IMR-90 (cell line): ENCODE results near the gene FHL5. TPM values are rescaled to one million over a fixed set of nuclear protein-coding genes. Genes with fewer than 3 reads are reported as not detected.

Source experiments
- ATAC-seq: fragments of 200-7000 bp; cut with Tn5 transposase; 2 replicates; pipeline ENCODE4 v1.9.1; 2020; ENCODE audit warnings: low read depth, mild to moderate bottlenecking, moderate library complexity
- BruUV-seq: library from RNA; stranded (reverse); fragments of 400-500 nt; replicated peaks from 2 replicates; lab custom pipeline; 2021; lab: Mats Ljungman, UMichigan
- CTCF ChIA-PET: fragments of 300-600 bp; formaldehyde crosslinking; extraction: SDS; loops from one replicate; lab custom pipeline; 2021; ENCODE audit warnings: antibody characterized with exemption; lab: Yijun Ruan, JAX
- POLR2A ChIA-PET: fragments of 300-600 bp; sonication (Branson Sonifier 250); formaldehyde crosslinking; loops from one replicate; lab custom pipeline; 2022; ENCODE audit warnings: antibody characterized with exemption; ENCODE audit not compliant: unreplicated experiment; lab: Charles Lee
- DNase-seq: peaks from one replicate; pipeline ENCODE4 v3.0.0; 2013
- H2AFZ ChIP-seq: replicated peaks from 2 replicates; pipeline ENCODE3; 2013; ENCODE audit warnings: low read length, mild to moderate bottlenecking; ENCODE audit not compliant: poor library complexity
- H2AK5ac ChIP-seq: 2 replicates; pipeline ENCODE4 v1.6.1; 2013; ENCODE audit warnings: low read depth, low read length, inconsistent platforms
- H2AK9ac ChIP-seq: replicated peaks from 2 replicates; pipeline ENCODE3; 2013; ENCODE audit warnings: mild to moderate bottlenecking, low read depth, low read length, moderate library complexity; ENCODE audit not compliant: poor library complexity
- H2BK120ac ChIP-seq: 2 replicates; pipeline ENCODE4 v1.6.1; 2013; ENCODE audit warnings: low read depth, low read length, inconsistent platforms
- H2BK15ac ChIP-seq: 3 replicates; pipeline ENCODE4 v1.6.1; 2013; ENCODE audit warnings: low read depth, low read length, inconsistent platforms
- H2BK20ac ChIP-seq: 2 replicates; pipeline ENCODE4 v1.6.1; 2013; ENCODE audit warnings: low read depth, mild to moderate bottlenecking, inconsistent platforms, low read length, moderate library complexity
- H2BK5ac ChIP-seq: 2 replicates; pipeline ENCODE4 v1.6.1; 2013; ENCODE audit warnings: mild to moderate bottlenecking, low read depth, low read length, inconsistent platforms; ENCODE audit not compliant: poor library complexity, severe bottlenecking
- H3K14ac ChIP-seq: replicated peaks from 2 replicates; pipeline ENCODE4 v1.6.1; 2013; ENCODE audit warnings: low read depth, low read length, inconsistent platforms
- H3K18ac ChIP-seq: 2 replicates; pipeline ENCODE4 v1.6.1; 2013; ENCODE audit warnings: low read depth, low read length, control low read depth
- H3K23ac ChIP-seq: 2 replicates; pipeline ENCODE4 v1.6.1; 2013; ENCODE audit warnings: low read depth, low read length, inconsistent platforms
- H3K27ac ChIP-seq: 2 replicates; pipeline ENCODE4 v1.5.1; 2013; ENCODE audit warnings: mild to moderate bottlenecking, control low read depth, low read length; ENCODE audit not compliant: insufficient read depth
- H3K27me3 ChIP-seq: 2 replicates; pipeline ENCODE4 v1.6.1; 2013; ENCODE audit warnings: low read length; ENCODE audit not compliant: control insufficient read depth, insufficient read depth
- H3K36me3 ChIP-seq: 2 replicates; pipeline ENCODE4 v1.6.1; 2013; ENCODE audit warnings: low read length, mixed read lengths; ENCODE audit not compliant: control insufficient read depth, insufficient read depth
- H3K4ac ChIP-seq: 2 replicates; pipeline ENCODE4 v1.6.1; 2013; ENCODE audit warnings: low read depth, low read length, inconsistent platforms
- H3K4me1 ChIP-seq: 2 replicates; pipeline ENCODE4 v1.6.1; 2013; ENCODE audit warnings: low read length, mixed read lengths; ENCODE audit not compliant: control insufficient read depth, insufficient read depth
- H3K4me2 ChIP-seq: 2 replicates; pipeline ENCODE4 v1.6.1; 2013; ENCODE audit warnings: low read depth, mild to moderate bottlenecking, control low read depth, low read length, moderate library complexity
- H3K4me3 ChIP-seq: 2 replicates; pipeline ENCODE4 v1.5.1; 2013; ENCODE audit warnings: low read depth, mild to moderate bottlenecking, control low read depth, low read length, moderate library complexity; ENCODE audit not compliant: insufficient read depth
- H3K56ac ChIP-seq: 2 replicates; pipeline ENCODE4 v1.6.1; 2013; ENCODE audit warnings: low read length, inconsistent platforms; ENCODE audit not compliant: insufficient read depth; ENCODE audit errors: extremely low read depth
- H3K79me1 ChIP-seq, 2 experiments: 2 replicates each; pipeline ENCODE4 v1.6.1; 2013; ENCODE audit warnings: low read length in 2 of 2, inconsistent platforms in 1 of 2, low read depth in 1 of 2
- H3K9ac ChIP-seq: 2 replicates; pipeline ENCODE4 v1.6.1; 2013; ENCODE audit warnings: low read depth, low read length, control low read depth
- H3K9me1 ChIP-seq: 2 replicates; pipeline ENCODE4 v1.6.1; 2013; ENCODE audit warnings: low read length, inconsistent platforms; ENCODE audit not compliant: insufficient read depth
- H3K9me3 ChIP-seq: 2 replicates; pipeline ENCODE4 v1.6.1; 2013; ENCODE audit warnings: low read length; ENCODE audit not compliant: control insufficient read depth, insufficient read depth
- H4K20me1 ChIP-seq: 2 replicates; pipeline ENCODE4 v1.6.1; 2013; ENCODE audit warnings: low read length, inconsistent platforms; ENCODE audit not compliant: insufficient read depth
- H4K5ac ChIP-seq: 2 replicates; pipeline ENCODE4 v1.6.1; 2013; ENCODE audit warnings: mild to moderate bottlenecking, low read depth, low read length, control low read depth
- H4K8ac ChIP-seq, 2 experiments: 2 replicates each; pipeline ENCODE4 v1.6.1; 2013; ENCODE audit warnings: low read depth in 2 of 2, low read length in 2 of 2, control low read depth in 1 of 2, inconsistent platforms in 1 of 2
- H4K91ac ChIP-seq: 2 replicates; pipeline ENCODE4 v1.6.1; 2013; ENCODE audit warnings: low read depth, low read length, inconsistent platforms; ENCODE audit not compliant: insufficient read depth
- BHLHE40 ChIP-seq: fragments of 150-350 bp; IDR thresholded peaks from 2 replicates; pipeline ENCODE4 v1.6.1; 2016; ENCODE audit warnings: mild to moderate bottlenecking, low read depth, low read length
- CEBPB ChIP-seq: IDR thresholded peaks from 2 replicates; pipeline ENCODE4 v1.6.1; 2012; ENCODE audit warnings: low read depth, low read length, improper control_type of control experiment
- CHD1 ChIP-seq: IDR thresholded peaks from 2 replicates; pipeline ENCODE4 v1.6.1; 2012; ENCODE audit warnings: low read depth, low read length, improper control_type of control experiment
- CTCF ChIP-seq: conservative IDR thresholded peaks from 2 replicates; pipeline ENCODE4 v1.5.1; 2012; ENCODE audit warnings: mild to moderate bottlenecking, low read depth, low read length, improper control_type of control experiment
- ELK1 ChIP-seq: fragments of 150-350 bp; IDR thresholded peaks from 2 replicates; pipeline ENCODE4 v1.6.1; 2016; ENCODE audit warnings: low read depth, mild to moderate bottlenecking, low read length, moderate library complexity, borderline replicate concordance
- FOS ChIP-seq: fragments of 150-350 bp; IDR thresholded peaks from 2 replicates; pipeline ENCODE4 v1.6.1; 2016; ENCODE audit warnings: low read depth, low read length
- MAFK ChIP-seq: IDR thresholded peaks from 2 replicates; pipeline ENCODE4 v1.6.1; 2012; ENCODE audit warnings: low read depth, low read length, improper control_type of control experiment
- MAZ ChIP-seq: IDR thresholded peaks from 2 replicates; pipeline ENCODE4 v1.6.1; 2012; ENCODE audit warnings: low read depth, mild to moderate bottlenecking, low read length, improper control_type of control experiment, moderate library complexity, borderline replicate concordance
- MXI1 ChIP-seq: IDR thresholded peaks from 2 replicates; pipeline ENCODE4 v1.6.1; 2012; ENCODE audit warnings: low read depth, mild to moderate bottlenecking, low read length, moderate library complexity, borderline replicate concordance
- NFE2L2 ChIP-seq: fragments of 150-350 bp; IDR thresholded peaks from 2 replicates; pipeline ENCODE4 v1.6.1; 2016; ENCODE audit warnings: low read depth, mild to moderate bottlenecking, low read length
- POLR2A ChIP-seq: IDR thresholded peaks from 2 replicates; pipeline ENCODE4 v1.6.1; 2012; ENCODE audit warnings: mild to moderate bottlenecking, low read depth, low read length
- RAD21 ChIP-seq: IDR thresholded peaks from 2 replicates; pipeline ENCODE4 v1.6.1; 2012; ENCODE audit warnings: low read length, improper control_type of control experiment
- RCOR1 ChIP-seq: IDR thresholded peaks from 2 replicates; pipeline ENCODE4 v1.6.1; 2012; ENCODE audit warnings: mild to moderate bottlenecking, low read length, improper control_type of control experiment; ENCODE audit not compliant: insufficient replicate concordance
- RFX5 ChIP-seq: IDR thresholded peaks from 2 replicates; pipeline ENCODE4 v1.8.0; 2012; ENCODE audit warnings: low read depth, mild to moderate bottlenecking, low read length, moderate library complexity
- SMC3 ChIP-seq: fragments of 150-350 bp; IDR thresholded peaks from 2 replicates; pipeline ENCODE4 v1.6.1; 2016; ENCODE audit warnings: low read depth, mild to moderate bottlenecking, antibody characterized with exemption, low read length, moderate library complexity
- USF2 ChIP-seq: fragments of 150-350 bp; IDR thresholded peaks from 2 replicates; pipeline ENCODE4 v1.6.1; 2017; ENCODE audit warnings: mild to moderate bottlenecking, antibody characterized with exemption, low read length, low read depth
- WGBS, 2 experiments: methylation state at CpG; one replicate each; pipeline versions ENCODE4 v1.1.5 to v1.1.7; 2013; ENCODE audit warnings: missing lambda C conversion rate in 2 of 2; ENCODE audit not compliant: insufficient read length in 1 of 2; ENCODE audit errors: extremely low coverage in 2 of 2; 5-methylcytosine and 5-hydroxymethylcytosine counted together
- dilution Hi-C: fragments of 300-500 bp; cut with HindIII; formaldehyde crosslinking; loops from one replicate; pipeline ENCODE4 v1.14.3; 2018; ENCODE audit warnings: low sequenced_read_pairs; ENCODE audit not compliant: unreplicated experiment
- in situ Hi-C: fragments of 300-500 bp; cut with MboI; formaldehyde crosslinking; loops from 3 replicates; pipeline ENCODE4 v1.14.3; 2019; ENCODE audit warnings: low sequenced_read_pairs, inconsistent platforms, mixed read lengths
- intact Hi-C: fragments of 100-400 bp; cut with micrococcal nuclease; formaldehyde crosslinking; loops from 2 replicates; pipeline ENCODE4 v1.10.0; 2022
- polyA plus RNA-seq, 3 experiments: library from polyadenylated mRNA; depleted of rRNA; stranded (reverse); fragments of >200 nt; gene quantifications; 2 replicates each; pipeline ENCODE4 v1.2.3, GENCODE V29; 2012; ENCODE audit warnings: low replicate concordance in 1 of 3
- total RNA-seq: library from RNA; depleted of rRNA; stranded (reverse); fragments of >200 nt; gene quantifications from 2 replicates; pipeline ENCODE4 v1.2.3, GENCODE V29; 2012

FHL5 gene
- total and polyA plus RNA-seq, 2 of the 4 experiments (the other 2 are of a cell fraction), result not detected

- in situ Hi-C loops, result no loop called here
- H4K8ac ChIP-seq, result no peak overlapping the region
- H3K9me1 ChIP-seq, result peaks cover 2% of the 10 kb centered on the region; the same call in 1 of the 2 replicates
- ChIA-PET CTCF (no interaction called here), POLR2A (no interaction called here)
- no peak overlapping the region for H3K4ac ChIP-seq
- H3K79me1 ChIP-seq, result no peaks in the 10 kb centered on the region; a peak in 1 of 4 replicates
- no peaks in the 10 kb centered on the region for H3K9me3 ChIP-seq
- DNase-seq (no peak), ATAC-seq (no peak)
- H3K23ac ChIP-seq, result no peak overlapping the region
- WGBS, 2 experiments, result no CpG with 5 or more reads among the region's 5 CpGs
- H3K18ac ChIP-seq, result no peak overlapping the region
- no peak overlapping the region for H3K9ac ChIP-seq
- no peak overlapping the region for H2BK20ac ChIP-seq
- H4K20me1 ChIP-seq, result no peaks in the 10 kb centered on the region
- no peak overlapping the region for H2BK15ac ChIP-seq
- H3K4me1 ChIP-seq, result no peaks in the 10 kb centered on the region
- no peak for TF ChIP-seq ELK1
- TF ChIP-seq RAD21, result no peak
- no peak for TF ChIP-seq RFX5
- TF ChIP-seq CHD1, result no peak
- TF ChIP-seq SMC3, result no peak
- no peak for TF ChIP-seq CEBPB
- no peak for TF ChIP-seq NFE2L2
- TF ChIP-seq MXI1, result no peak
- no peak for TF ChIP-seq BHLHE40
- TF ChIP-seq MAZ, result no peak
- TF ChIP-seq MAFK, result no peak
- no peak for TF ChIP-seq USF2
- TF ChIP-seq POLR2A, result no peak
- no peak for TF ChIP-seq FOS
- no peak for TF ChIP-seq RCOR1
- TF ChIP-seq CTCF, result no peak
- H3K27ac ChIP-seq, result no peak overlapping the region
- H2BK120ac ChIP-seq, result no peak overlapping the region
- no peak overlapping the region for H2AFZ ChIP-seq
- H4K91ac ChIP-seq, result no peak overlapping the region
- H3K56ac ChIP-seq, result no peak overlapping the region
- H3K14ac ChIP-seq, result no peak overlapping the region
- H3K4me2 ChIP-seq, result no peak overlapping the region
- no peak overlapping the region for H2AK5ac ChIP-seq
- BruUV-seq, result no TSS peak
- dilution Hi-C loops, result no loop called here
- intact Hi-C loops, result no loop called here
- H2AK9ac ChIP-seq, result no peak overlapping the region
- no peak overlapping the region for H4K5ac ChIP-seq
- no peak overlapping the region for H3K4me3 ChIP-seq
- no peak overlapping the region for H2BK5ac ChIP-seq
- H3K36me3 ChIP-seq, result peaks cover 14% of the 10 kb centered on the region
- H3K27me3 ChIP-seq, result no peaks in the 10 kb centered on the region
Measured at GRCh38 chr6:96537726-96538125, 25.2 kb upstream of the FHL5 start.
